CD4-positive, alpha-beta T cell treated with Interleukin-17A for 4 hours (primary cell): ENCODE data around the gene TFAP2C.
"Not testable (repeated sequence)": the region's sequence is repeated elsewhere in the genome, so short reads cannot be mapped to it uniquely, and the experiment has no call there.

Source experiments
- DNase-seq: peaks from one replicate; pipeline ENCODE4 v3.0.0-alpha.2; 2020; ENCODE audit warnings: mixed read lengths

TFAP2C gene

DNA sequence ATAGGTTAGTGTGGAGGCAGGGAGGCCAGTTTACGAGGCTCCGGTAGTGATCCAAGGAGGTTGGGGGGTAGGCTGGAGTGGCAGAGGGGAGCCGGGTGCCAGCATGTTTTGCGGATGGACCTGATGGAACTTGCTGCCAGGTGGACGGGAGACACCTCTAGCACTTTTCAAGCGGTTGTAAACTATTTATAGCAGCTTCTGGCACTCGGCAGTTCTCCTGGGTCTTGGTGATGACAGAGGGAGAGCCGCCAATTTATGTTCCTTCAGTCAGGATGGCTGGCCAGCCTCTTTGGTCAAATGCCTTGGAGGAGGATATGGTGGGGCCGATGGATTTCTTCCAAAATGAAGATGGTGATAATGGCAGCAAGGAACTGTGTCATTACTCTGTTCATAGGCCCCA is 28.8 kb downstream of the TFAP2C start:
- no peak for DNase-seq

GRCh38 chr20:56658341-56658947 is 29.3 kb downstream of the TFAP2C start:
- DNase-seq: not testable (repeated sequence)

GRCh38 chr20:56663660-56664059 is 34.6 kb downstream of the TFAP2C start:
- DNase-seq: no peak

DNA sequence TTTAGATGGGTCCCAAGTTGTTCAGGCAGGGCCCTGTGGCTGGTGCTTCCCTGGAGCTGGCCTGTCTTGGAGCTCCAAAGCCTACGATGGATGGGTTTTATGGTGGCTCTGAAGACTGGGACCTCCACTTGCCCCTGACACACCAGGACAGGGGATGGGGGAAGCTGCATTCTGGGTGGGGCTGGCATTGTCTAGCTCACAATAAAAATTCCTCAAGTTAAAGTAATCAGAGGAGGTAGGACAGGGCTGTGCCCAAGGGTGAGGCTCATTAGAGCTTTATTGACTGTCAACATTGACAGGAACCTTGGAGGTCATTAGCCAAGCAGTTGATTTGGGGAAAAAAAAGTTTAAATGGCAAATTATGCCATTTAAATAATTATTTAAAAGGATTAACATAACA is 35.7 kb downstream of the TFAP2C start:
- DNase-seq: no peak

- DNase-seq: no peak
Measured at GRCh38 chr20:56665806-56666205, 36.7 kb downstream of the TFAP2C start.

DNA sequence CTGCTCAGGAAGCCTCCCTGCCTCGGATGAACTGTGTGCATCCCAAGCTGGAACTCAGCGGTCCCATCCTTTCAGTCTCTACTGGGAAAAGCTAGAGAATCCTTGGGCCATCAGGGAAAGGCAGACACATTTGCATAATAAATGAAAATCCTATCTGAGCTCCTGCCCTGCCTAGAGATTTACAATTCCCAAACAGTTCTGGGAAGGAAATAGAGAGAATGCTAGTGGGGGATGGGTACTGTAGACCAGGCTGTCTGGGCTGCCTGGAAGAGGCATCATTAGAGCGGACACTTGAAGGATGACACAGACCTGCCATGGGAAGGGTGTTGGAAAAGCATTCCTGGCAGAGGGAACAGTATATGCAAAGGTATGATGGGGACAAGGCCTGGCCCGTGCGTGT is 44.3 kb downstream of the TFAP2C start:
- DNase-seq: no peak

GRCh38 chr20:56676001-56676400 is 46.9 kb downstream of the TFAP2C start:
- no peak for DNase-seq

DNA sequence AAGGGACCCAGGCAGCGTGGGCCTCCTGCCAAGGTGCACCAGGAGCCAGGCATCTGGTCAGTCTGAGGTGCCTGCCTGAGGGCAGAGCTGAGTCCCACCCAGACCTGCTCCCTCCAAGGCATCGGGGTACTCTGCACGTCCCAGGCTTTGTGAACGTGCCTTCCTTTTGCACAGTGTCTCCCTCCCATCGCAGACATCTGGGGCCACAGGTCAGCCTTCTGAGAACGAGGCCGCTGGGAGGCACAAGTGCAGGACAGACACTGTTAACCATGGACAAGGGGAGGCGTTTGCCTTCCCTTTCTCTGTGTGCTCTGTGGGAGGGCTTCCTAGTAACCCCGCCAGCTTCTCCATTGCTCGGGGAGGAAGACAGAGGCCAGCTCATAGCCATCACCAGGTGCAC is 47.6 kb downstream of the TFAP2C start:
- no peak for DNase-seq

DNA sequence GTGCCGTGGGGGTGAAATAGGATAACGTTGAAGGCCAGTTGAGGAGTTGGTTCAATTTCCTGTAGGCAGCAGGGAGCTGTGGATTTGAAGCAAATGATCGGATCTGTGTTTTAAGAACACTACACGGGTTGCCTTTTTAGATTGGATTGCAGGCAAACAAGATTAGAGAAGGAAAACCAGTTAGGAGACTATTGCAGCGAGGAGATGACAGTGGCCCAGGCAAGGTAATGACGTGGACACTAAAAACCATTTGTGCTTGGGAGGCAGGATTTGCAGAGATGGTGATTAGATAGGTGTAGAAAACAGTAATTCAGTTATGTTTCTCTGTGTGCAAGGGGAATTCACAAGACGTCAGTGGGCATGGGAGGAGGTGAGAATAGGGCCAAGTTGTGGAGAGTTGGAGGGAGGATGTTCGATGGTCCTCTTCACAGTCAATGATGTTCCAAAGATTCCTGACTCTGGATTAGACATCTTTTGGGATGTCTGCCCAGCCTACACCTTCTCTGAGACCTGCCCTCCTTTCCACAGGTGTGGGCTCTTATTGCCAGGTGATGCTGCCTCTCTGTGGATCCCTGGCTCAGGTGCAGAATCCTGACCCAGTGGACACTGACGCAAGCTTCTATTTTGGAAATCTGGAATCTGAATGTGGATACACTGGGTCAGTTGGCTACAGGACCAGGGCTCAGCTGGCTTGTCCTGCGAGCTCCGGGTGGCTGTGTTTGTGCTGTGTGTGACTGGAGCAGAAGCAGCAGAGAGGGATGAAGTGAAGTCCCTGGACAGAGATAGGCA is 54.2 kb downstream of the TFAP2C start:
- no peak for DNase-seq

- DNase-seq: no peak
Measured at GRCh38 chr20:56685879-56686278, 56.8 kb downstream of the TFAP2C start.

GRCh38 chr20:56687061-56687460 is 58.0 kb downstream of the TFAP2C start:
- DNase-seq: no peak

DNA sequence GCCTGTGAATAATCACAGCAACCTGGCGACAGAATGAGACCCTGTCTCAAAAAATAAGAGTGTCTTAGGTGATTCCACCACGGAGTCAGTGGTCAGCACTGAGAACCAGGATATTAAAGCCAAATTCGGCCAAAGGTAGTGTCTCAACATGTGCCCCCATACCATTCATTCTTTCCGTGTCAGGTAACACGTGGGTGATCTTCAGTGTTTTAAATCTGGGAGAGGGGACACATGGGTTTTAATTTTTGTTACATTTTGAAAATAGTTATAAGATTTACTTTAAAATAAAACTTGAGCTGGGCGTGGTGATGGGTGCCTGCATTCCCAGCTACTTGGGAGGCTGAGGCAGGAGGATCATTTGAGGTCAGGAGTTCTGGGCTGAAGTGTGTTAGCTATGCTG is 59.0 kb downstream of the TFAP2C start:
- no peak for DNase-seq
